Activated CD4-positive, alpha-beta T cell treated with anti-CD3 and anti-CD28 coated beads for 48 hours (primary cell): Measurements from ENCODE around the gene MED23.

Source experiments
- DNase-seq: peaks from one replicate; pipeline ENCODE4 v3.0.0-alpha.2; 2020

Gene MED23

GRCh38 chr6:131627724-131628682 is at the start of gene MED23:
Gene MED23, minus strand, starts transcription at chr6:131628242. Its CDS starts 193 bp downstream, at chr6:131628049.
- DNase-seq: peak; percentile 97

GRCh38 chr6:131673184-131673583 is 45.1 kb upstream of the MED23 start:
- no peak for DNase-seq

GRCh38 chr6:131669891-131670290 is 41.8 kb upstream of the MED23 start:
- DNase-seq: no peak

- no peak for DNase-seq
These were observed 35.6 kb upstream of the MED23 start for GRCh38 chr6:131663578-131664165.

GRCh38 chr6:131660195-131660594 is 32.2 kb upstream of the MED23 start:
- no peak for DNase-seq

GRCh38 chr6:131658287-131658686 is 30.2 kb upstream of the MED23 start:
- DNase-seq: no peak

GRCh38 chr6:131657630-131658111 is 29.6 kb upstream of the MED23 start:
- no peak for DNase-seq

GRCh38 chr6:131657222-131657621 is 29.2 kb upstream of the MED23 start:
- DNase-seq: no peak

GRCh38 chr6:131656667-131657066 is 28.6 kb upstream of the MED23 start:
- no peak for DNase-seq

- DNase-seq: no peak
These were observed 27.9 kb upstream of the MED23 start for GRCh38 chr6:131655951-131656350.

- no peak for DNase-seq
These were observed 27.3 kb upstream of the MED23 start for GRCh38 chr6:131655387-131655786.

- DNase-seq: no peak
These were observed 26.3 kb upstream of the MED23 start for GRCh38 chr6:131654326-131654725.

GRCh38 chr6:131652472-131652871 is 24.4 kb upstream of the MED23 start:
- DNase-seq: no peak

- DNase-seq: no peak
These were observed 23.7 kb upstream of the MED23 start for GRCh38 chr6:131651782-131652181.

GRCh38 chr6:131646249-131646670 is 18.2 kb upstream of the MED23 start:
- no peak for DNase-seq

- no peak for DNase-seq
These were observed 17.8 kb upstream of the MED23 start for GRCh38 chr6:131645846-131646245.

- no peak for DNase-seq
These were observed 16.9 kb upstream of the MED23 start for GRCh38 chr6:131644921-131645320.

GRCh38 chr6:131643855-131644460 is 15.9 kb upstream of the MED23 start:
- DNase-seq: no peak

GRCh38 chr6:131642987-131643611 is 15.1 kb upstream of the MED23 start:
- no peak for DNase-seq

GRCh38 chr6:131642565-131642964 is 14.5 kb upstream of the MED23 start:
- no peak for DNase-seq

- DNase-seq: no peak
These were observed 13.5 kb upstream of the MED23 start for GRCh38 chr6:131641554-131641953.

- DNase-seq: no peak
These were observed 12.5 kb upstream of the MED23 start for GRCh38 chr6:131640576-131640975.

- no peak for DNase-seq
These were observed 12.1 kb upstream of the MED23 start for GRCh38 chr6:131640100-131640499.
